CD4-positive, alpha-beta T cell treated with Interleukin-6 at 100 ng/mL for 8 hours (primary cell): Measurements from ENCODE around the gene MLYCD.
A peak's percentile ranks its signal among the peaks of the same experiment; 100 is the strongest.

Experiments used
- DNase-seq: peaks from one replicate; pipeline ENCODE4 v3.0.0-alpha.2; 2020; ENCODE audit warnings: mixed read lengths, low spot score

The MLYCD gene

DNA sequence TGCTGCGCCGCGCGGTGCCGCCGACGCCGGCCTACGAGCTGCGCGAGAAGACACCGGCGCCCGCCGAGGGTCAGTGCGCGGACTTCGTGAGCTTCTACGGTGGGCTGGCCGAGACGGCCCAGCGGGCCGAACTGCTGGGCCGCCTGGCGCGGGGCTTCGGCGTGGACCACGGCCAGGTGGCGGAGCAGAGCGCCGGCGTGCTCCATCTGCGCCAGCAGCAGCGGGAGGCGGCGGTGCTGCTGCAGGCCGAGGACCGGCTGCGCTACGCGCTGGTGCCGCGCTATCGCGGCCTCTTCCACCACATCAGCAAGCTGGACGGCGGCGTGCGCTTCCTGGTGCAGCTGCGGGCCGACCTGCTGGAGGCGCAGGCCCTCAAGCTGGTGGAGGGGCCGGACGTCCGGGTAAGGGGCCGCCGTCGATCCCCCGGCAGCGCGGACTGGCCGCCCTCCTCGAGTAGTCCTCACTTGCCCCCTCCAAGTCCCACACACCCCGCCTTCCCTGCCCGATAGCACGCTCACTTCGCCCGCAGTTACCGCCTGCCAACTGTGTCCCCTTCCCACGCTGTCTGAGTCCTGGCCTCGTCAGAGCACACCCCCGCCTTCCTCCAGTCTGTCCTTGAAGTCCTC, 470 bp downstream of the MLYCD start:
- DNase-seq, result peak; percentile 2

DNA sequence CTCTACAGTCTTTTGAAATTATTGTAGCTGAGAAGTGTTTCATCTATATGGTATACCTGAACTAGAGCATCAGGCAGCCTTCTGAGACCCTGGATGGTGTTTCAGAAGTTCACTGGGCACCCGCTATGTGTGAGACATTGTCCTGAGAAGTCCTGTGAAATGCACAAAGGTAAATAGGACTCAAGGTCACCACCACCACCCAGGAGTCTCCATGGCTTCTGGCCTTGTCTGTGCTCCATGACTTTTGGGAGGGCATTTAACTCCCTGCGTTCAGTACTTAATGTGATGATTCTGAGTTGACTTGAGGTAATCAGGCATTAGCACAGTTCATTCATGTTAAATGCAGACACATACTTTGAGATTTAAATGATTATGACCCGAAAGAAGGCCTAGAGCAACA, 1.1 kb downstream of the MLYCD start:
- no peak for DNase-seq

DNA sequence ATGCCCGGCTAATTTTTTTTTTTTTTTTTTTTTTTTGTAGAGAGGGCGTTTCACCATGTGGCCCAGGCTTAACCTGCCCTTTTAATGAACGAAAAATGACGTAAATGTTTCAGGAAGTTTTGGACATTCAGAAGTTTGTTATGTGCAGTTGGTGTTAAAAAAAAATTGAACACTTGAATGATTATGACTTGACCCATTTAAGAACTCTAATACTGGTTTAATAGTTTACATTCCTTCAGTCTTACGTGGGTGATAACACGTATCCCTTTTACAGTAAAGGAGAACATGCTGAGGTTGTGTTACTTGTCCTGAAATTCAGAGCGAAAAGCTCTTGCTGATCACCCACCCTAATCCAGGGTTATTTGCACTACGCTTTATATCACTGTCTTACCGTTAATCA, 1.7 kb downstream of the MLYCD start:
- no peak for DNase-seq

DNA sequence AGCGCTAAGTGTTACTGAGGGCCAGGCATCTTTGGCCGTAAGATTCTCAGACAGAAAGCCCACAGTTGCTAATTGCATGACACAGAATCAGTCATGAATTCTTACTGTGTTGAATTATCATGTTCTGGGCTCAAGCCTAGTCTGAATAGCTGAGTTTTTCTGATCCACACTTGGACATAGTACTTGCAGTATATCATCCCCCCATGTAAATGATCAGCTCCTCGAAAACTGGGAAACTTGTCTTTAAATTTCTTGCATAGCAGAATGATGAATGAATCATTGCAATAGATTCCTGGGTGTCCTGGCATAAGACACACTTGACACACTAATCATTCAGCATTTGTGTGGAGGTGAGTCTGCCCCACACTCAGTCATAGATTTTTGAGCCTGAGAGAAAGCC, 2.2 kb downstream of the MLYCD start:
- DNase-seq, result no peak

DNA sequence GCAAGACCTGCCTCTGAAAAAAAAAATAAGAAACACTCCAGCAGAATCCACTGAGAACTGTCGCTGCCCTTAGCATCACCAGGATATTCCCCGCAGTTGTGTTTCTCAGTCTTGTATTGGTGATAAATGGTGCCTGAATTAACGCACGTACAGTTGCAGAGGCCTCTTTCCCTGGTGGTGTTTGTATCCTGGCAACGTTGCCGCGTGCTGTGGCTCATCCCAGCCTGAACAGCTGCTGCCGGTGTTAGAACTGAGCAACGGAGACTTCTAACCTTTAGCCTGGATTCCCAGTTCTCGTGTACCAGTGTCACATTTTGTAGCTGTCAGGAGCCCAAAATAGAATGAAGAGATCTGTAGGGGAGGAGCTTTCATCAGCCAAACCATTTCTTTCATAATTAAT, 4.8 kb downstream of the MLYCD start:
- no peak for DNase-seq

DNA sequence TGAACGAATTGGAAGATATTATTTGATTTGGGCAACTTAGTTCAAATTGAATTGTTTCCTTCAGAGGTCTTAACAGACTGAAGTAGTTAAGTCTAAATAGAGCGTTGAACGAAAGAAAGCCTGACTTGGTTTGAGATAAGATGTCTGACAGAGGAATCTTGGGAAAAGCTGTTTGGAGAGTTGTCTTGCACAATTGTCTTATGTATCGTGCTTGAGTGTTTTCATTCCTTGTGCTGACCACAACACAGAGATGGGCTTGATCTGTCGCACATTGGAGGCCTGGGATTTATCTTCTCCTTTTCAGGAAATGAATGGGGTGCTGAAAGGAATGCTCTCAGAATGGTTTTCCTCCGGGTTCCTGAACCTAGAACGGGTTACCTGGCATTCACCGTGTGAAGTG, 7.8 kb downstream of the MLYCD start:
- no peak for DNase-seq

DNA sequence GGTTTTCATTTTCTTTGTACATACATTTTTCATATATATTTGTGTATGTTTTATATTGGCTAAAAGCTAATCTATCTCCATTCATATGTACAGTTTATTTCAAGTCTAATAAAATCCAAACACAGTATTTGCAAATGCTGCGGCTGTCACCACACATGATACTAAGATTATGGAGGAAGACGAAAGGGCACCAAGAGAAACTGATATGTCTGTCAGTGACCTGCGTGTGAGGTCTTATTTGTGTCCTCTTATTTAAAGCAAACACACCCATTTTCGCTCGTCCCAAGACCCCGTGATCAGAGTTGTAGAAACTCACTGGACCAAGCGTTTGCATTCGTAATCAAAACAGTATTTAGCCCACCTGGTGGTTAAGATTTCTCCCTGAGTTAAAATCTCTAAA, 8.2 kb downstream of the MLYCD start:
- DNase-seq, result no peak

DNA sequence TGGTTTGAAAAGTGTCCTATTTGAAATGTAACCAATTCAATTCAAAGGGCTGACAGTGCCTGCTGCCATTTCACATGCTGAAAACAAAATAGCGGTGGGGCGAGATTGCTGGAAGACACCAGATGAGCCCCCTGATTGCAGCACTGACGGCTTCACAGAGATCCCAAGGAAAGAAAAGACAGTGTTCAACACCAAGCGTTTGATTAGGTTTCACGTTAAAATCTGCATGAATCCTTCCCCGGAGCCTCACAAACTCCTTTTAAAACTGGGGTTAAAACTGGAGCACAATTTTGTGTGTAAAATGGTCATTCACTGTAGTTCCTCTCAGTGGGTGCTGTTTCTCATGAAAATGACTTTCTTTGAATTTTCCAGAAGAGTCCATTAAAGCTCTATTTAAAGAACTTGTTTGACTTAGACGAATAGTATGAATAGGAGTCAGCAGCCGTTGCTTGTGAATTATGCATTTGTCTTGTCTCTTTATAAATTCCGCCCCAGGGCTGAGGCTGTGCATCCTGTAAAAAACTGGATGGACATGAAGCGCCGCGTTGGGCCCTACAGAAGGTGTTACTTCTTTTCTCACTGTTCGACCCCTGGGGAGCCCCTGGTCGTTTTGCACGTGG, 8.8 kb downstream of the MLYCD start:
- DNase-seq, result no peak

DNA sequence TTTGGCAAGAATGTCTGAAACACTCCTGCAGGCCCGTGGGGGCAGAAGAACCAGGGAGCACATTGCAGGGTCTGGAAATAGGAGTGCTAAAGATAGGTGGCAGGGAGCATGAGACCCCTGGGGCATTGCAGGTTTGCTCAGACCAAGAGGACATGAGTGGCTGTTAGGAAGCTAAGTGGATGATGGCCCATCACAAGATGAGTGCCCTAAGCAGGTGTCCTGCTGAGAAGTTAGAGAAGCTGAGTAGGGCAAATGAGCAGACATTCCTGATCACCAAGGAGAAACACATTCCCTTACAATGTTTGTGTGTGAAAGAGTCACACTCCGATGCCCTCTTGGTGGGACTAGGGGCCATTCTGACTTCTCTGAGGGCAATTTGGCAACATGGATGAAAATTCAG, 9.9 kb downstream of the MLYCD start:
- DNase-seq, result no peak

DNA sequence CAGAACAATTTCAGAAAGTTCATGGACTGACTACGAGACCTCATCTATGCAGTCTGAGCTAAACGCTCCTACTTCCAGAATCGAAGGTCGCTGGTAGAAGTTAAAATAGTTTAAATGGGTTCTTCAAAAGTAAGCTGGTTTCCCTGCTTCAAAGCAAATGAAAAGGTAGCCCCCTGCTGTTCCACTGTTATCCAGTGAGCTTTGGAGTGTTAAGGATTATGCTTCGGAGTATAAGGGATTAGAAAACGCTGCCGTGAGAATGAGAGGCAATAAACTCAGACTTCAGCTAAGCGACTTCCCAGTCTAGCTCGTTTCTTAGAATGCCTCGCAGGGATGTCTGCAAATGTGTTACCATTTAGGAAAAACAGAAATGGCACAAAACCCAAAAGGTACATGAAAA, 12.4 kb downstream of the MLYCD start:
- DNase-seq, result no peak

DNA sequence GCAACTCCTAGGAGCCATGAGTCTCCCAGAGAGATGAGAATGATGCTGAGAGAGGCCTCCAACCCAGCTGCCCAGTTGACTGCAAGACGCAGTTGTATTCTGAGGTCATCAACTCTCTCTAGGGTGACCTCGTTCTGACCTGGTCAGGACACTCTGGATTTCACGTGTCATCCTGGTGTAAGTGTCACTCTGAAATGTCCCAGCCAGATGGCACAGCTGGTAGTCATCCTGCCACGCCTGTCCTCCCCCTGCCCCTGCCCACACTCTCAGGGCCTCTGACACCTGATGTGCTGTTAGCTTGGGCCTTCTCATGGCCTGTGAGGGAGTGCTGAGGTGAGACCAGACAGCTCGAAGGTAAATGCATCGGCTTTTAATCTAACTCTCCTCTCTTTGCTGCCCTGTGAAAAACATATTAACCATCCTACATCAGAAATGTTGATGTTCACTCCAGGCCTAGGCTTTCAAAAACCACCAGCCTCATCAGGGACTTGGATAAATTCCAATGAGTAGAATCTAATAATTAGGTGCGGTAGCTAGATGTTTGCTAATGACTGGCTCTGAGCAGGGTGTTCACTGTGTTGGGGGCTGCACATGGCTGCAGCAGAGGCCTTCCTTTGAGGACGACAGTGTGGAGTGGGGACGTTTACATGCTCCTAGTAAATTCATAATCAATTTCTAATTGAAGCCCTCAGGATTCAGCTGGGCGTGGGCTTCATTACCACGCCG, 13.8 kb downstream of the MLYCD start:
- DNase-seq, result no peak

DNA sequence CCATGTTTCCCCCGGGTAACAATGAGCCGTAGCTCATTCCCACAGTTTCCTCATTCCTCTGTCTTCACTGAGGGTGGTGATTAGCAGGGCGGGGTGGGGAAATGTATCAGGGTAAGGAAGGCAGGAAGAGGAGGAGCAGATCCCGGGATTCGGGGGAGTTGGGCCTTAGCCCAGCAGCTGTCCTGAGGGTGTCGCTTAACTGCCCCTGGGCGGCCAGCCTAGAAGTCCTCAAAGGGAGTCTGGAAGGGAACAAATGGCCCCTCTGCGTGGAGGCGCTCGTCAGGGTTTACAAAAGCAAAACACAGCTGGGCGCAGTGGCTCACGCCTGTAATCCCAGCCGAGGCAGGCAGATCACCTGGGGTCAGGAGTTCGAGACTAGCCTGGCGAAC, 14.3 kb downstream of the MLYCD start:
- no peak for DNase-seq

DNA sequence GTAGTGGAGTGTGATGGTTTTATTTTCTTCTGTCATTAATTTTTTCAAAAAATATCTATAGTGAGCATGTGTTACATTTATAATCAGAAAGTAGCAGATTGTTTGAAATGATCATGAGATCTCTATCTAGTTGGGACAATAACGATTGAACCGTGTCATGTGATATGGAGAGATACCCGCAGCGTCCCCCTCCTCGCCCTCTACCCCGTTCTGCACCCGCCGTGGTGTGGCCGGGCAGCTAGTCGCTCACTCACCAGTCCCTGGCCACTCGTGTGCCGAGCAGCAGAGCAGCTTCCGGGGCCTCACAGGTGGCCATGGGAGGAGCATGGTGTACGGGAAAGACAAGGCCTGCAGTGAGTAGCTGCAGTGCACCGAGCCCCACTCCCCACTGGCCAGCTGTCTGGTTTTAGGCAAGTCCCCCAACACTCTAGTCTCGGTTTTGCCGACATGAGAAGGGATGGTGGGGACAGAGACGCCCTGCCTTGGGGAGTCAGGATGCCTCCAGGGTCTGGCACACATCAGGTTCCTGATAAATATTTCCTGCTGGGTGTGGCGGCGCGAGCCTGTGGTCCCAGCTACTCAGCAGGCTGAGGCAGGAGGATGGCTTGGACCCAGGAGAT, 15.3 kb downstream of the MLYCD start:
- DNase-seq, result no peak

DNA sequence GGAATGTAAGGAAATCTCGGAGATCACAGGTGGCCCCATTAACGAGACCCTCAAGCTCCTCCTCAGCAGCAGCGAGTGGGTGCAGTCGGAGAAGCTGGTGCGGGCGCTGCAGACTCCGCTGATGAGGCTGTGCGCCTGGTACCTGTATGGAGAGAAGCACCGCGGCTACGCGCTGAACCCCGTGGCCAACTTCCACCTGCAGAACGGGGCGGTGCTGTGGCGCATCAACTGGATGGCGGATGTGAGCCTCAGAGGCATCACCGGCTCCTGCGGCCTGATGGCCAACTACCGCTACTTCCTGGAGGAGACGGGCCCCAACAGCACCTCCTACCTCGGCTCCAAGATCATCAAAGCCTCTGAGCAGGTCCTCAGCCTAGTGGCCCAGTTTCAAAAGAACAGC, 16.2 kb downstream of the MLYCD start:
- DNase-seq, result no peak

DNA sequence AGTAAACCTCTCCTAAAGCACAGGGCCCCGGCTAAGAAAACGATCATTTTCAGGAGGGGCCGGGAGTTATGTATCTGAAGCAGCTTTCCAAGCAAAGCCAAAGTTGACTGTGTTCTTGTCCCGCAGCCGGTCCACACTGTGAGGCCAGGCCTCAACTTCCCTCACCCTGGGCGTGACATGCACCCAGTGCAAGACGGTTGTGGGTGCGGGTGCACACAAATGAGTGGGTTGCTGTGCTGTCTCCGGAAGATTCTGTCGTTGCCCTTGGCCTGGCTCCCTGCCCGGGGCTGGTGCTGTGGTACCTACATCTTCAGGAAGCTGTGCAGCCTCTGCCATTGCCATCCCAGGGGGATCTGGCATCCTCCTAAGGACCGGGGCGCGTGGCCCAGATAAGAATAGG, 16.6 kb downstream of the MLYCD start:
- no peak for DNase-seq

DNA sequence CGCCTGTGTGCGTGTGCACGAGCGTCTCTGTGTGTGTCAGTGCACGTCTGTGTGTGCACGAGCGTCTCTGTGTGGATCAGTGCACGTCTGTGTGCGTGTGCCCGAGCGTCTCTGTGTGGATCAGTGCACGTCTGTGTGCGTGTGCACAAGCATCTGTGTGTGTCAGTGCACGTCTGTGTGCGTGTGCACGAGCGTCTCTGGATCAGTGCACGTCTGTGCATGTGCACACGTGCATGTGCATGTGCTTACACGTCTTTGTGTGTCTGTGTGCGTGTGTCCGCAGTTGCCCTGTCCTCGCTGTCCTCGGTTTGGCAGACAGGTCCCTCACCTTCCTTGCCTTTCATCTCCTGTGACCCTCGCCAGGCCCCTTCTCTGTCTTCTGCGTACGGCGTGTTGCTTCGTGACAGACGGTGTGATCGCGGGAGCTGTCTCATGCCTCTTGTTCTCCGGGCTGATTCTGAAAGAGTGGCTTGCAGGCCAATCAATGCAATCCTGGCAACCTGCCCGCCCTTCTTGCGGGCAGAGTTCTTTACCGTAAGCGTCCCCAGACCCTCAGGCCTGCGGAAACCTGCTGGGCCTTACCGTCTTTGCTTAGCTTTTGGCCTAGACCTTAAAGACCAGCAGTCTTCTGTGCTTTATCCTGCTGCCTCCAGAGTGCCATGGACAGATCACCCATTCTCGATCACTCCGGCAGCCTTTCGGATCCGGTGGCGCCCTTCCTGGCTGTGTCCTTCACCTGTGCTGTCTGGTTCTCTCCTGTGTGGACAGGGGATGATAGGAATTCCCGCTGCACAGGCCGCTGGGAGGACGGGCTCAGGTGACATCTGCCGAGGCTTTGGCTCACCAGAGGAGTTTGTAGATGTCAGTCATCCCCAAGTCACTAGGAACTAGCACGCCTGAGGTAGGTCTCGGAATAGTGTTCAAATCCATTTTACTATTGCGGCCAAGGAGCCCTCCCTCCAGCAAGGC, 18.5 kb downstream of the MLYCD start:
- no peak for DNase-seq

DNA sequence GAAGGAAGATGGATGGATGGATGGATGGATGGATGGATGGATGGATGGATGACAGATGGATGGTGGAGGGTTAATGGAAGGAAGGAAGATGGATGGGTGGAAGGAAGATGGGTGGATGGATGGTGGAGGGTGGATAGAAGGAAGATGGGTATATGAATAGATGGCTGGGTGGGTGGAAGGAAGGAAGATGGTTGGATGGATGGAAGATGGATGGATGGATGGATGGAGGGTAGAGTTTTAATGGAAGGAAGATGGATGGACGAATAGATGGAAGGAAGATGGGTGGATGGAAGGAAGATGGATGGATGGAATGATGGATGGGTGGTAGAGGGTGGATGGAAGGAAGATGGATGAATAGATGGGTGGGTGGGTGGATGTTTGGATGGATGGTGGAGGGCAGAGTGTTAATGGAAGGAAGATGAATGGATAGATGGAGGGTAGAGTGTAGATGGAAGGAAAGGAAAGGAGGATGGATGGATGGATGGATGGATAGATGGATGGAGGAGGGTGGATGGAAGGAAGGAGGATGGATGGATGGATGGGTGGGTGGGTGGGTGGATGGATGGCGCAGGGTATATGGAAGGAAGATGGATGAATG, 22.1 kb downstream of the MLYCD start:
- no peak for DNase-seq

DNA sequence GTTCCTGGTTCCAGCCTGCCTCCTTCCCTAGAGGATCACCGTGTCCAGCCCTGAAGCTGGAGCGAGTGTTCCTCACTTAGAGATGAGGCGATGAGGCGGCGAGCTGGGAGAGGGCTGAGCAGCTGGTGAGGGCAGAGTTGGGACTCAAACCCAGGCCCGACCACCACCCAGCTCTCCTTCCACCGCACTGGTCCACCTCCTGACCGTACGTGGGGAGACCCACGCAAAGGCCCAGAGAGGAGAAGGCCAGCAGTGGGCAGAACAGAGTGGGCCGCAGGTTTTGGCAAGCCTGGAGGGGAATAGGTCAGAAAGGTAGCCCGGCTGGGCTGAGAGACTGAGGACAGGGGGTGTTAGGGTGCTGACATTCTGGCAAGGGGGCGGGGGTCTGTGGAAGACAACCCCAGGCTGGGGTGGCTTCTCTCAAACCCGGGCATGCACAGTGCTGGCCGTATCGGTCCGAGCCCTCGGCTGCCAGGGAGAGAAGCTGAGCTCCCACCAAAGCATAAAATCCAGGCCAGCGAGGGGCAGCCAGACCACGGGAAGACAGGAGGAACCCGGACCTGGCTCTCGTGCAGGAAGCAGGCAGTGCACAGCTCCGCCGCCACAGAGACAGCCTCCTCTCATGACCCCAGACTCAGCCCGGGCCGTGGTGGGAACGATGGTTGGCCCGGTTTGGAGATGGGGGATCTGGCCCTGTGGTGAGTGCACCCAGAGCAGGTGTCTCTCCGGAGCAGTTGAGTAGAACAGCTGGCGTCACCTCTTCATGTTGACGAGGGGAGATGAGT, 24.9 kb downstream of the MLYCD start:
- no peak for DNase-seq

DNA sequence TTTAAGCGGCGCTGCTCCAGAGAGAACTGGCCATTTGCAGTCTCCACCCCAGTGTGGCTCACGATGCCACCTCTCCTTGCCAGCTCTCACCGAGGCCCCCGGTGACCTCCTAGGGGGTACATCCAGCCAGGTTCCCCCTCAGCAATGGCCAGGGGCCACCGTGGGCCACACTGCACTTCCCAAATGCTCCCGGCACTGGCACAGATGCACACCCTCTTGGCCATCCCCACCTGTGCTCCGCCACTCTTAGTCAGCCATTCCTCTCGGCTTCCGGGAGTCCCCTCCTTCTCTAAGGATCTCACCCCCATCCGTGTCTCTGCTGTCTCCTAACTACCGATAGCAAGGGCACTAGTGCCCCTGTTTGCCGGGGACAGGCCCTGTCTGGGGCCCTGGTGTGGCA, 25.8 kb downstream of the MLYCD start:
- DNase-seq, result no peak

DNA sequence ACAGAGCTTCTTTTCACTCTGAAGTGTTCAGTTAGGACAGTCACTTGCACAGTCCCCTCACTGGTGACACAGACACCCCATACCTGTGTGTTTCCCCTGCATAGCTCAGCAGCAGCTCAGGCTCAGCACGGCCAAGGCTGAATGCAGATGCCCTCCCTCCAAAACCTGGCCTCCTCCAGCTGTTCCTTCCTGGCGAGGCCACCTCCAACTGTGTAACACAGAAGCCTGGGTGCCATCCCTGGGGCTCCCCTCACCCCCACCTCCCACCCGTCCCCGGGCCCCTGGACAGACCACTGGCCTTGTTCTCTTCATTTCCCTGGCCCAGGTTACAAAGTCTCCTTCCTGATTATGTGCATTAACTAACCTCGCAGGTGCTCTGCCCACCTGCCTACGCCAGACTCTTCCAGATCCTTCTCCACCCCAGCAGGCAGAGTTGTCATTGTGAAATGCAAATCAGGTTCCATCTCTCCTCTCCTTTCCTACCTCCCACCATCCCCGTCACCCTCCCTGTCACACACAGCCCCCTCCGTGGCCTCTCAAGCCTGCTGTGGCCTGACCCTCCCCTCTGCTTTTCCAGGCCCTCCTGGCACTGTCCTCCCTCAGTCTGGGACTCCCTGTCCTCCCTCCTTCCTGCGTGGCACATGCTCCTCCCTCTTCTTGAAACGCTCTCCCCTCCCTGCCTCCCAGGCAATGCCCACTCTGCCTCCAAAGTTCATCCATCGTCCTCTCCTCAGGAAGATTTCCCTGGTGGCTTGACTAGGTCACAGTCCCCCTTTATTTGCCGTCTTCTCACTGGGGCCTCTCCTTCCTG, 26.4 kb downstream of the MLYCD start:
- DNase-seq, result no peak
